Measurements from ENCODE around the gene PACSIN3. TPM values are rescaled to one million over a fixed set of nuclear protein-coding genes. Genes with fewer than 3 reads are reported as not detected.

Gene PACSIN3
- total RNA-seq, 1 donor from 2014 or later, result 97.1 TPM

Other genes starting within 250 kb of the PACSIN3 start
- gene CSTPP1, start 249.7 kb downstream of the PACSIN3 start, total RNA-seq, result 6.6 and 9.1 TPM in 2 replicates
- gene ARFGAP2, start 9.6 kb downstream of the PACSIN3 start, total RNA-seq, result 99.7 and 105 TPM in 2 replicates
- 31.5 and 39.0 TPM in 2 replicates for gene DDB2, start 28.5 kb upstream of the PACSIN3 start, total RNA-seq
- gene ACP2, start 62.4 kb upstream of the PACSIN3 start, total RNA-seq, result 8.4 and 13.1 TPM in 2 replicates
- 9.5 and 10.1 TPM in 2 replicates for gene NR1H3, start 71.6 kb upstream of the PACSIN3 start, total RNA-seq
- 8.4 and 9.0 TPM in 2 replicates for gene MADD, start 83.7 kb upstream of the PACSIN3 start, total RNA-seq
- gene MYBPC3, start 166.3 kb upstream of the PACSIN3 start, total RNA-seq, result under 0.01 TPM in 1 of 2 replicates, not detected in the other
- gene SPI1, start 192.1 kb upstream of the PACSIN3 start, total RNA-seq, result not detected in 2 replicates
- 12.3 and 18.2 TPM in 2 replicates for gene SLC39A13, start 222.2 kb upstream of the PACSIN3 start, total RNA-seq
- 141 and 143 TPM in 2 replicates for gene PSMC3, start 240.0 kb upstream of the PACSIN3 start, total RNA-seq

All from bronchial epithelial cell (primary cell).